GM18517 (cell line): ENCODE results near the gene MAML3.

Experiments
- ATAC-seq: cut with Tn5 transposase; IDR thresholded peaks from one replicate; pipeline ENCODE4 v1.9.1; 2021; ENCODE audit warnings: mild to moderate bottlenecking, moderate library complexity; ENCODE audit not compliant: unreplicated experiment

Gene MAML3

DNA sequence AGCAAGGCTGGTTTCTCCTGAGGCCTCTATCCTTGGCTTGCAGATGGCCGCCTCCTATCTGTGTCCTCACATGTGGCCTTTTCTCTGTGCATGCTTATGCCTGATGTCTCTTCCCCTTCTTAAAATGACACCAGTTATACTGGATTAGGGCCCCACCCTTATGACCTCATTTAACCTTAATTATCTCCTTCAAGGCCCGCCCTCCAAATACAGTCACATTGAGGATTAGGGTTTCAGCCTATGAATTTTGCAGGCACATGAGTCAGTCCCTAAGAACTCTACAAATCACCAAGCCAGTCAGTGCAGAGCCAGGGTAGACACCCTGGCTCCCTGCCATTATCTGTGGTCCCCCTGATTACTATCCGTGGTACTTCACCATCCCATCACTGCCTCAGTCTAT is 51.6 kb downstream of the MAML3 start:
- no peak for ATAC-seq

DNA sequence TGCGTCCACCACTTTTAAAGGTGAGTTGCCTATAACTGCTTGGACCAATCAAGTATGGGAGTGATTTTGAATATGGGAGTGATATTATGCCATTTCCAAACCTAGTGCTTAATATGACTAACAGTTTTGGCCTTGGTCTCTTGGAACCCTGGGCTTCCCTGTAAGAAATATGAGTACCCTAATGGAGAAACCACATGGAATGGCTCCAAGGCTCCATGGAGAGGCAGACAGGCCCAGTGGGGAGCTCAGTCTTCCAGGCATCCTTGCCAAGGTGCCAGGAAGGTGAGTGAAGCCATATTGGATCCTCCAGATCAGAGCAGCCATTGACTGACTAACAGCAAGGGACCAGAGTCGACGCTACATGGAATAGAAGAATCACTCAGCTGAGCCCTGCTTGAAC is 53.2 kb downstream of the MAML3 start:
- no peak for ATAC-seq

DNA sequence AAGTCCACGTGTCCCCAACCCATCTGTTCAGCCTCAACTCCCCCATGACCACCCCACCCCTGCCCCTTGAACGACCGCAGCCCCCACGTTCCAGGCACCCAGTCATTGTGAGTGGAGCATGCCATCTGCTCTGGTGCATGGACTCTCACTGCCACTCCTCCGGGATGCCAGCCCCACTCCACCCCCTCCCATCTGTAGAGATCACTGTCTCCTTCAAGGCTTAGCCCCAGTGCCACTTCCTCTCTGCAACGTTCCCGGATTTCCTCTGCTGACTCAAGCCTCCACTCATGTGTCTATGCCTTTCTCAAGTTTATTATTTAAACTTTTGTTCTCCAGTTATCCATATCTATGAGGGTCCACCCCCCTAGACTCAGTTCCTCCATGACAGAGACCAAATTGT is 54.0 kb downstream of the MAML3 start:
- no peak for ATAC-seq

DNA sequence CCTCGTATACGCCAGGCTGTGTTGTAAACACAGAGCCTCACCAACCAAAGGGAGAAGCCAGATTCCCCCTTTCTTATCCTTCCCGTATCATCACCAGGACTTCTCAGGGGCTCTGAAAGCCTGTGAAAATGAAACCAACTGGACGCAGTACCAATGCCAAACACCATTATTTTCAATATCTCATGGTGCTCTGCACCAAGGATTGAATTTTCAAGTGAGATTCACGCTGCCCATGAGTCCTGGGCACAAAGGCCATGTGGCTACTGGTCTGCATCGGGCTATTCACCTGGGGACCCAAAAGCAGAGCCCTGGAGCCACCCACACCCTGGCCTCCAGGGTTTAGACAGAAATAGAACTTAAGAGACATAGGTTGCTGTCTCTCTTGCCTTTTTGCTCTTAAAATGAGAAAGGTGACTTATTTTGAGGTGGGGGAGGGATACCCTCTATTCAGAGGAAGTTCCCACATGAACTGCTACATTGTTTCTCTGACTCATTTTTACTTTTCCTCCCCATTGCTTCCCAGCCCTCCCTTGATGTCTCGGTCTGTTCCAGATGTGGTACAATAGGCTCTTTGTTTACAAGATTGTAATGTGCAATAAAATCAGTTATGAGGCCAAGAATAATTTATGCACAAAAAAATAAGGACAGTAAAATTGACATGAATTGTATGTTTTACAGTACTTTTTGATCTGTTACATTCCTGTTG is 55.4 kb downstream of the MAML3 start:
- no peak for ATAC-seq

DNA sequence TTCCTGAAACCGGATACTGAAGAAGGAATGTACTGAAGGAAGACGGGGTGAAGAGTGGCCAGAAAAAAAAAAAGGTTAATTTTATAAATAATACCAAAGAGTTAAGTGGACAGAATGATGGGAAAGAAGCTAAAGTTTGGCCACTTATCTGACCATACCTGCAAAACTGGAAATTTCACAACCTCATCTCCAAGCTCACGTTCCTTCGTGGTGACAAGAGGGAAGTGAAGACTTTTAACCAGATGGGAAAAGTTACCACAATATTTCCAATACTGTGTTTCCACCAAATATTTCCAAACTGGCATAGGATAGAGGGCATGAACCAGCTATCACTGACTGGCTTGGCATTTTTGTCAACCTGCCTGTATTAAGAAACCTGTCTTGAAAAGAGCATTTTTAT is 56.4 kb downstream of the MAML3 start:
- ATAC-seq, result no peak

DNA sequence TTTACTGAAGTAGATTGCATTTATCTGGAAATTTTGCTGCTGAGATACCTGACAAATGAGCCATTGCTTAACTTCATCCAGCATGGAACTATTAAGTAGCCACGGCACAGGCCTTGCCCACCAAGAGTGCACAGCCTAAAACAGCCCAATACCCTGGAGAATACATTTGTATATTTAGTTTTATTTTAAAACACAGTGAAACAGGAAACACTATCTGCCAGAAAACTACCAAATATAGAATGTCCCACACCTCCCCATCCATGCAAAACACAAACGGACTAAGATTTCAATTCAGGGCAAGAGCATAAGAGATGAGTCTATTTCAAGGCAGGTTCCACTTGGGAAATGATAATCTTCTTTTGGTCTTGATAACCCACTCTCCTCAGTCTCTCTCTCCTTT is 57.1 kb downstream of the MAML3 start:
- no peak for ATAC-seq

DNA sequence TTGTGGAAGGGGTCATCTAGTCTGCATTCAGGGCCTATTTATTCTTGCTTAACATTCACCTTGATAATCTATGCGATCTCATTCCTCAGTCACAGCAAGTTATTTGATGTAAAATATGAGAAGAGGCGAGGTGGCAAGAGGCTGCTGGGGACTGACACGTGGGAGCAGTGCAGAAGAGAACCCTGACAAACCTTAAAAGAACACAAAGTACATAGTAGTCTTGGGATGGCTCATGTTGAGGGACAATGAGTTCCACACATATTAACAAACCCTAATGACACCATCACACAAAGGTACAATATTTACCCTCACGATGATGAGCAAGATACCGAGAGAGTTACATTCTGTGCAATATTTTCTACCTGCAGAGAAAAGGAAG is 57.5 kb downstream of the MAML3 start:
- ATAC-seq, result no peak

DNA sequence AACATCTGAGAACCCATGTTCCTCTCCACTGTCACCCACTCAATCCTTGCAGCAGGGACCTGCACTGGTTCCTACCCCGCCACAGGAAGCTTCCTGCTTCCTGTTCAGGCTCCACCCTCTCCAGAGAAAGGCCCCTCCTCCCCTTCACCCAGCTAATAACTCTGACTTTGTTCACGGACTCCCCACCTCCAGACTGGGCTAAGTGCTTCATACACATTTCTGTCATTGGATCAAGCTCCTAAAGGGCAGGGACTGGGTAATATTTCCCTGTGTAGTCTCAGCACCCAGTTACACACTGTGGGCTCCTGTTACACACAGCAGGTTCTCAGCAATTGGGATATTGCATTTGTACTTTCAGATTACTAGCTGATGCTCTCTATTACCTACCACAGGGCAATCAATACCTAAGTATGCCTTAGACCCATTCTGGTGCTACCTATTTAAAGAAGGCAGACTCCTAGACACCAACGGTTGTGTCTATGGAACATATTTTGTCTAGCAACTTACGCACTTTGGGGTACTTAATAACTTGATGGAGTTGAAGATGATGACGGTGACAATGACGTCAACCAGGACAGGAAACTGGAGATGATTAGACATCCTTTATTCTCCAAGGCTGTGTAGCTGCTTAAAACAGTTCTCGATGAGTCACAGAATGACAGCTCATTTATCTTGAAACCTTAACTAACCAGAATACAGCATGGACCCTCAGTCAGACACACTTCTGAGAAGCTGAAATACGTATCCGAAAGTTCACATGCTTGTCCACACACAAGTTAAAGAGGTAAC is 58.1 kb downstream of the MAML3 start:
- ATAC-seq, result no peak

DNA sequence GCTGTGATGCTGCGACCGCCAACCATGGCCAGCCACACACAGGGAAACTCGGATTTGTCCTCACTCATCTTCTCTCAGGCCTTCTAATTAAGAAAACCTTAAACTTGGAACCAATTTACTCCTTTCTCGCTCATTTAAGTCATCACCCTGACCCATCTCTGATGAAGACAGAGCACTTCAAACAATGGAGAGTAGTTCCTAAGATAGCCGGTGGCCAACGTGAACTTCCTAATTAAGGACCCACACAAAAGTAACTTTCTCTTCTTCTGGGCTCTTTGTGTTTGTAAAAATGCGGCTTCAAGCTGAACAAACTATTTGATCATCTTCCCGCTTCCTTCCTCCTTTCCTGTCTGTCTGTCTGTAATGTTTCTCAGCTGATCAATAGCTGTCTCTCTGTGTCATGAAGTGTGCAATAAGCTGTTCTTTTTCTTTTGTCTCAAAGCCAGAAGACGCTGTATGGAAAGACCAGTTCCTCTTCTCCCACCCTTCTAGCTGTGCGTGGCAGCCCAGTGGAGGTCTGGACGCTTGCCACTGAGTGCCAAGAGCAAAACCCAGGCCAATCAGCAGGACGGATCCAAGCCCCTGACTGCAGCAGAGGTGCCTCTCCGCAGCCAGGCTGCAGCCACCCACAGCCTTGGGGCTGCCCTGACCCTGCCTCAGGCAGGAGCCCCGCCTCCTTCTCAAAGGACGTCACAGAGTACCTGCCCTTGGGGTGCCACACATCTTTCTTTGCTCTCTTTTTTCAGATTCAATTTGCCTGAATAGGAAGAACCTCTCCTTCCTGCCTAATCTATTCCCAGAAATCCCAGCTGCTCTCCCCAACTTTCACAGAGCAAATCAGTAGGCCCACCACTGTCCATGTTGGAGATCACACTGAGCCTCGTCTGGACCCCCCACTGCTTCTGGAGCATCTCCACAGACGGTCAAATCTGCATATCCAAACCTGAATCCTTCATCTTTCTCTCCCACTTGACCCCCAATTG is 59.3 kb downstream of the MAML3 start:
- ATAC-seq, result no peak

DNA sequence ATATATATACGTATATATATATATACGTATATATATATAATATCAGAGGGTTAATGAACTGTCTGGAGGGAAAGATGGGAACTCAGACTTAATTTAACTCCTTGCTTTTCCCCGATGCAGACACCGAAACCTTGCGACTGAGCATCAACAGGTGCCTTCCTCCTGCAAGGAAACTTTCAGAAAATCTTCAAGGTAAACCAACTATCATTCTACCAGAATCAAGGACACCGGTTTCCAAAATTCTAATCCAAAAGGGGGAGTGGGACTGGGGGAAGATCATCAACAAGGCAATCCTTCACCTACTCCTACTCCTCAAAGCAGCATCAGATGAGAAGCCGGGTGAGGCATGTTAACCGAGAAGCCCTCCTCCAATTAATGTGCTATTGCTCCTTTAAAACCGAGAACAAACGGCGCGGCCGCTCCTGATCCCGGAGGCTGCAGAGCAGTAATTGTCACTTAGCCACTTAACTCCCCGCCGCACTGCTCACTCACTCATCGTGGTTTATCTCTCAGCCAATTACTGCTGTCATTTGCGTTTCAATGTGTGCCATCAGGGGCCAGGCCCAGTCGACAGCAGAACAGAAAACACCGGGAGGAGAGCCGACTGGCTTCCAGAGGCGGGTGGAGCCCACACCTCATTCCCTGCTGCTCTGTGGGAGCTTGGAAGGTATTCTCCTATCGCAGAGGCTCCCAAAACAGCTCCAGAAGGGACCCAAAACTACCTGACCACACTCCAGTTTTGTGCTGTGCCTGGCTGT is 61.7 kb downstream of the MAML3 start:
- ATAC-seq, result no peak

DNA sequence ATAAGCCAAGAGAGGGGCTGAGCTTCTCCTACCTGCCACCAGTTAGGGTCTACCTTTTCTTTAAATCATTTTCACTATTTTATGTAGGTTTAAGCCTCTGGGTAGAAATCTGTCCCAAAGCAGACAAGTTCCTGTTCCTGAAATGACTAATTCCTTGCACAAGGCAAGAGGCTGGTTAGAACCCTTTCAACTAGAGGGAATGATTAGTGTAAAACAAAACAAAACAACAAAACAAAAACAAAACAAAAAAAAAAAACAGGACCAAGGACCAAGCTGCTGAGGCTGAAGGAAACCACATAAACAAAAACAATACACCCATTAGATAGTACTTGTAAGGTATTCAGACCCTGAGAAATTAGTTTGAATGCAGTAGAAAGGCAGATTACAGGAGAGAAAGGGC is 62.7 kb downstream of the MAML3 start:
- ATAC-seq, result no peak

DNA sequence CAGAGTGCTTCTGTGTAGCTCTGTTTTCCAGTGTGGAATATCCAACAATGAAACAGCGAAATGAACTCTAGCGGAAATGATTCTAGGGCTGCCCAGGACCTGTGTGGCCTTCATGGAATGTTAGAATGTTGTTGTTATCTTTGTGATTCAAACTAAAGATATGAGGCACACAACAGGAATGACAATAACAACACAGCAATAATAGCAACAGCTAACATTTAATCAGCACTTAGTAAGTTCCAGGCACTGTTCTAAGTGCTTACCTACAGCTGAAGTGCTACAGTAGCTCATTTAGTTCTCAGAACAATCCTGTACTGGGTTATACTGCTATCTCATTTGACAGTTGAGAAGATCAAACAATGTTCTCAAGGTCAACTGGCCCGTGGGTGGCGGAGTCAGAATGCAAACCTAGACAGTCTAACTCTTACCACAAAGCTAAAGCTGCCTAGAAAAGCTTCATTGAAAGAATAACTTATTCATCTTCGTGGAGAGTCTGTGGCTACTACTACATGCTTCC is 63.7 kb downstream of the MAML3 start:
- no peak for ATAC-seq

DNA sequence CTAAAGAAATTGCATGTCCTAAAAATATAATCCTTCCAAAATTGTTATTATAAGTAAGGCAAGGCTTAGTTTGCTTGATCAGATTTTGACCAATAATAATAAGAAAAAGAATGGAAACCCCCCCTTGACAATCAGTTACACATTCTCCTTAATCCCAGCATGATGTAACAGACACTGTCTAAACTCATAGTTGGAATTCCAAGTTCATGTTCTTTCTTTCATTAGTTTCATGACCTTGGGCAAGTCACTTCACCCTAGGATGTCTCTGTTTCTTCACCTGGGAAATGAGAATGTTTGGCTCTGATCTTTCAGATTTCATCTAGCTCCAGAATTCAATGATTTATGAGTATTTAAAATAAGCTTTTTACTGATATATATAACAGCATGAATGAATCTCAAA is 64.8 kb downstream of the MAML3 start:
- no peak for ATAC-seq

DNA sequence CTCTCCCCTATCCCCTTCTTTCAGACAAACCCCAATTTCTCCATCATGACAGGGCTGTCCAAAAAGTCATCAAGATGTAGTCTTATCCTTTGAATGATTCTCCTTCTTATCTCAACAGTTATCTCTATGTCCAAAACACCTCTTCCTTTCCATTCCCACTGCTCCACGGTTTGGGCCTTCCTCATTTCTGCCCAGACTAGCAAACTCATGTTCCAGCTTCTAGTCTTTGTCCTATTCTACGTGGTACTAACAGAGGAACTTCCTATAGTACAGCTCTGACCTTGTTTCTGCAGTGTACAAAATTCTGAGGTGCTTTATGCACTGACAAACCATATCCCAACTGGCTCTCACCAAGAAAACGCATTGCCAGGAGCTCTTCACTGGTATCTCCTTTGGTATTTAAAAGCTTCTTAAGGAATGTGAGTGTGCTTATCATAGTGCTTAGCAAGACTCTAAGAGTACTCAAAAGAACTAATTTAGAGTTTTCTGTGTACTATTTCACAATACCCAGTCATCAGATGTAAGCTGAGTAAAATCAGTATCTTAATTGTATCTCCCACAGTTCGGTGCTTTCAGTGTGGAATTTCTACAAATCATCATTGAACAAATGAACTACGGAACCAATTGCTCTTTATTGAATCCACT is 65.5 kb downstream of the MAML3 start:
- no peak for ATAC-seq

DNA sequence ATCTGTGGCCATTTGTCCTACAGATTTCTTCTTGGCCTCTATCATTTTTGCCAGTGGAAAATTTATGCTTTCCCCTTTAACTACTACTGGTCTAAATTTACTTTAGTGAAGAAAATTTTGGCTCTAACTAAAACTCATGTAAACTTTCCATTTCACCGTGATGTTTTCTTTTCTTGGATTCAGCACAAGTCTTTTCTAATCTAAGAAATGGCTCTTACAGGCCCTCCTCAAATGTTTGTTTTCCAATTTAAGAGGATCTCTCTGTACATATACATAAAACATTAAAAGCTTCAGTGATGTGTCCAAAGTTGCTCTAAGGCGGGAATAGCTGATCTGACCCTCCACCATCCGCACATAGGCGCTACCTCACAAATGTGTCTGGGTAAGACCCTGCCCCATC is 68.1 kb downstream of the MAML3 start:
- no peak for ATAC-seq

DNA sequence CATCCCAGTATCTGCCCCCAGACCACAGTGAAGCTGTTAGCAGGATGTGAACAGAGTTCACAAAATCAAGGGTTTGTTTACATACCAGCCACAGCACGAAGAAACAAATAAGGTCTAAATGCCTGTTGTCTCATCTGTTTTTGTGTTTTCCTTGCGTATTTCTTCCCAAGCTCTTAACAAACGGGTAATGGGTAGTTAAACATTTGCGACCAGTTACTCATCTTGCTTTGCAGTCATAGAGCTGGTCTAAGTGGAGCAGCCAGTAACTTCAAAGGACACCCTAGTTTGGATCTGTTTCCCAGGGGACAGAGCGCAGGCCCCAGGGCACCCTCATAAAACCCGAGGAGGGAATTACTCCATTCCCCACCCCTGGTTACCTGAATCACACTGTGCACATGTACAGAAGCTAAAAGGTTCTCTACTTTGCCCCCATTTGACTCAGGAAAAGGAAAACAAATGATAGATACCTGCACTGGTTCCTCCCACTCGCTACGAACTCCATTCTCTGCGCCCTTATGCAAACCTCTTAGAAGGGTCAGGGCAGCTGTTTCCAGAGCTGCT is 68.8 kb downstream of the MAML3 start:
- ATAC-seq, result no peak

DNA sequence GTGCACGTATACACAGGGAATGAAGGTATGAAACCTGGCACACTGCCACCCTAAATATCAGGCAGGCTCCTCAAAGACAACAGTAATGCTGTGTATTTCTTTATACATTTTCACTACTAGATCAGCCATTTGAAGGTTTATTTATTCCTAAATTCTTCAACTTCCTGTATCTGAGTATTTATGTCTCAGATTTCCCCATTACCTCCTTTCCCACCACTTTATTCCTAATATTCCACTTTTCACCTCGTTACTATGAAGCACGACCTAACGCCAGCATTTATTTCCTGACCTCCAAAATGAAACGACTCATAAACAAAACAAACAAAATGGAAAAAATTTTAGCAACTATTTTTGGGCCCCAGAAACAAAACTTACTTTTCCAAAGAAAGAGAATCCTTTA is 69.6 kb downstream of the MAML3 start:
- ATAC-seq, result no peak

DNA sequence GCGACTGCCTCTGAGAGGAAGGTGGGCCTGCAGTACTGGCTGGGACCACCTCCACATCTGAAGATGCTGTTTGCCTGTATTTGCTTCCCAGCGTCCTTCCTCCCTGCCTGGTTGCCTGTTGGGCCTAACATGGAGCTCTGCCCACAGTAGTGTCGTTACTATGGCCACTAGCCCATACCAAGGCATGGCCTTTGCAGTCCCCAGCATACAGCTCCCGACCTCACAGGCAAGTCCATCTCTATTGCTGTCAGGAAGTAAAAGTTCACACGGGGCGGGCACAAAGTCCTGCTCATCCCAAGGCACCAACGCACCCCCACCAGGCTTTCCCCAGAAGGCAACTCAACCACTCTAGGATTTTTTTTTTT is 71.6 kb downstream of the MAML3 start:
- no peak for ATAC-seq

DNA sequence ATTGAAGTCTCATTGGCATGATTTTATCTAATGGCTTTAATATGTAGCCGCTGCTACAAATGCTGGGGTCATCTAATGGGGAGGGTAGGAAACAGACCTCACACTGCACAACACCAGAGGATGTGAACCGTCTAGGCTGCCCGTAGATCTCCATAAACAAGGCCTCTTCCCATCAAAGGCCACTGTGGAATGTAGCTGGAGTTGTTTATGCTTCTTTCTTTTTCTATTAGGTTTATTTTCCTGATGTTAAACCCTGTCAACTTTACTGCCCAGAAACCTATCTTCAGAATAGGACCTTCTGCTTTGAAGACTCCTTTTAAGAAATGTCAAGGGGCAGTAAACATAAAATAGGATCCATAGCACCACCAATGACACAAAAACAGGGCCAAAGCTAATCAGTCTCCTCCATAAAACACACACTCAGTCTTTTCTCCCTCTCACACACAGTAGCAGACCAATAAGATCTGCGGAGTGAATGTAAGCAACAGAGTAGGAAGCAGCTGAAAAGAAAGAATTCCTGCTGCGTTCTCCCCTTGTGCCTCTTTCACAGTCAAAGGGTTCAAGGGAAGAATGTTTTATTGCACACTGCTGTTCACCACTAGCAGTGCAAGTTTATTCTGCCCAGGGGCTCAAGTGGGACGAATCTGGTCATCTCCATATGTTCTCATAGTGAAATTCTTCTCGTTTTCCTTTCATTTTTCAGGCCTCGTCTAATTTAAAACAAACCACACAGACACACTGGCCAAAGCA is 72.2 kb downstream of the MAML3 start:
- no peak for ATAC-seq
